GM10266 (cell line): ENCODE results near the gene BRD8.

Experiments used
- DNase-seq: peaks from one replicate; pipeline ENCODE4 v3.0.0; 2012; ENCODE audit errors: extremely low spot score
- CTCF ChIP-seq: IDR thresholded peaks from 2 replicates; pipeline ENCODE4 v1.5.1; 2012; ENCODE audit warnings: mild to moderate bottlenecking, low read depth; ENCODE audit not compliant: control insufficient read depth, insufficient read depth; ENCODE audit errors: missing control alignments

Gene BRD8, protein sequence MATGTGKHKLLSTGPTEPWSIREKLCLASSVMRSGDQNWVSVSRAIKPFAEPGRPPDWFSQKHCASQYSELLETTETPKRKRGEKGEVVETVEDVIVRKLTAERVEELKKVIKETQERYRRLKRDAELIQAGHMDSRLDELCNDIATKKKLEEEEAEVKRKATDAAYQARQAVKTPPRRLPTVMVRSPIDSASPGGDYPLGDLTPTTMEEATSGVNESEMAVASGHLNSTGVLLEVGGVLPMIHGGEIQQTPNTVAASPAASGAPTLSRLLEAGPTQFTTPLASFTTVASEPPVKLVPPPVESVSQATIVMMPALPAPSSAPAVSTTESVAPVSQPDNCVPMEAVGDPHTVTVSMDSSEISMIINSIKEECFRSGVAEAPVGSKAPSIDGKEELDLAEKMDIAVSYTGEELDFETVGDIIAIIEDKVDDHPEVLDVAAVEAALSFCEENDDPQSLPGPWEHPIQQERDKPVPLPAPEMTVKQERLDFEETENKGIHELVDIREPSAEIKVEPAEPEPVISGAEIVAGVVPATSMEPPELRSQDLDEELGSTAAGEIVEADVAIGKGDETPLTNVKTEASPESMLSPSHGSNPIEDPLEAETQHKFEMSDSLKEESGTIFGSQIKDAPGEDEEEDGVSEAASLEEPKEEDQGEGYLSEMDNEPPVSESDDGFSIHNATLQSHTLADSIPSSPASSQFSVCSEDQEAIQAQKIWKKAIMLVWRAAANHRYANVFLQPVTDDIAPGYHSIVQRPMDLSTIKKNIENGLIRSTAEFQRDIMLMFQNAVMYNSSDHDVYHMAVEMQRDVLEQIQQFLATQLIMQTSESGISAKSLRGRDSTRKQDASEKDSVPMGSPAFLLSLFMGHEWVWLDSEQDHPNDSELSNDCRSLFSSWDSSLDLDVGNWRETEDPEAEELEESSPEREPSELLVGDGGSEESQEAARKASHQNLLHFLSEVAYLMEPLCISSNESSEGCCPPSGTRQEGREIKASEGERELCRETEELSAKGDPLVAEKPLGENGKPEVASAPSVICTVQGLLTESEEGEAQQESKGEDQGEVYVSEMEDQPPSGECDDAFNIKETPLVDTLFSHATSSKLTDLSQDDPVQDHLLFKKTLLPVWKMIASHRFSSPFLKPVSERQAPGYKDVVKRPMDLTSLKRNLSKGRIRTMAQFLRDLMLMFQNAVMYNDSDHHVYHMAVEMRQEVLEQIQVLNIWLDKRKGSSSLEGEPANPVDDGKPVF

DNA sequence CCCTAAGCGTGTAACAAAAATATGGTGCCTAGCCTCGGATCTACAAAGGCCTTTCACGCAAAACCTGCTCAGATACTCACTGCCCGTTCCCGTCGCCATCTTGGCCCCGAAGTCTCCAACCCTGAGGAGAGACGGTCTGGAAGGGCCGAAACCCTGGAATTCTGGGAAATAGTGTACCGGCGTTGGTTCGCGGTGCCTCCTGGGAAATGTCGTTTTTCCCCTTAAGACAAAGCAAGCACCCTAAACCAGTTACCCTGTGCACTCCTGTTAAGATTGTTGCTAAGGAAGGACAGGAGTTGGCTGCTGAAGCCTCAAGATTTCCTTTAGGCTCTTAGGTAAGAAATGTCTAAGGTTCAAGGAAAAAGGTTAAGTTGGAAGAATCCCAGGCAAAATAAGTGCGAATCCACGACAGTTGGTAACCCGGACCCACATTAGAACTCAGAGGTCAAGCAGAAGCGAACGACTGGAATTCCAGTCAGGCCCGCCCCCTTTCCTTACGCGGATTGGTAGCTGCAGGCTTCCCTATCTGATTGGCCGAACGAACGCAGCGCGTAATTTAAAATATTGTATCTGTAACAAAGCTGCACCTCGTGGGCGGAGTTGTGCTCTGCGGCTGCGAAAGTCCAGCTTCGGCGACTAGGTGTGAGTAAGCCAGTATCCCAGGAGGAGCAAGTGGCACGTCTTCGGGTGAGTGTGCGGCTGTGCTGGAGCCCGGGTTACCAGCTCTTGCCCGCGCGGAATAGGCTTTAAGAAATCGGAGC is at the start of gene BRD8, which contains the start of gene KIF20A:
BRD8 (minus strand) TSS at position 115 of the 761 bp plus-strand sequence; CDS start at position 99, 16 bp downstream.
KIF20A (plus strand) TSS at position 597 of the 761 bp plus-strand sequence. CDS start 569 bp downstream, outside the sequence.
- TF ChIP-seq CTCF: no peak
- DNase-seq: peak; percentile 89

DNA sequence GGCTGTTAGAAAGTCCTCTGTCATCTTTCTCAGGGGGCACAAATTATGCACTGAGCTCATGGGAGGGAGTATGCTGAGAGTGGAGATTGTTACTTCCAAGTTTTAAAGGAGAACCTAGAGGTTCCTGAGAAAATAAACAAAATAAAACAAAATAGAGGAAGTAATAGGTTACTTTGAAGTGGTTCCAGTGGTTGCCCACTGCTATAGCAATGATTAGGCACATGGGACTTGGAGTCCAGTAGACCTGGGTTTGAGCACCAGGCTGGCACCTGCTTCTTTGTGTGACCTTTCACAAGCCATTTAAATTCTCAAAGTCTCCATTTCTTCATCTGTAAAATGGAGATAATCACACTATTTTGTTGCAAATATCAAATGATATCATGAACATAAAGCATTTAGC is 48.5 kb upstream of the BRD8 start:
- DNase-seq: no peak
- no peak for TF ChIP-seq CTCF

DNA sequence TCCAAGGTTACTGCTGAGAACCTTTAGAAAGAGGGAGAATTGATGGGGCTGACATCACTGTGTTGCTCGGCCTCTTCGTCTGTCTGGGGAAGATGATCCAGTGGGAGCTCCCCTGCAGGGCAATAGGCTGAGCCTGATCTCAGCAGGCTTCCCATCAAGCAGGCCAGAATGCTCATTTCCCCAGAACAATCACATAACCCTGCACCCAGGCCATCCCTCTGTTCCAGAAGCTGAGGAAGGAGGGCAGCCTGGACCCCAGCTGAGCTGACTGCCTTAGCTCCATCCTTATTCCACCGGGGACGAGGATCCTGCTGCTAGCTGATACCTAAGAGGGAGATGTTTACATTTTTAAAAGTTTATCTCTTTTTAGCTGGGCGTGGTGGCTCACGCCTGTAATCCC is 46.3 kb upstream of the BRD8 start:
- TF ChIP-seq CTCF: no peak
- no peak for DNase-seq

DNA sequence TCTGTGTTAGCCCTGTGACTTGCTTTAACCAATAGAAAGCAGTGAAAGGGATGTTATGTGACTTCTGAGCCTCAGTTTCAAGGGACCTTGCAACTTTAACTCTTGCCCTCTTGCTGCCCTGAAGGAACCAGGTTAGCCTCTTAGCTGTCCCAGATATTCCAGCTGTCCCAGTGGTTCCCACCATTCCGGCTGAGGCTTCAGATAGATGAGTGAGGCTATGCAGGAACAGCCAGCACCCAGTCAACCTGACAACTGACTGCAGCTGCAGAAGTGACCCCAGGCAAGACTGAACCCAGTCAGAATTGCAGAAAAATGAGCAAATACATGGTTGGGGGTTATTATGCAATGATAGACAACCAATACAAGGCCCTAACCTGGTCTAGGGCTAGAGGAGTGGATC is 45.1 kb upstream of the BRD8 start:
- no peak for TF ChIP-seq CTCF
- no peak for DNase-seq

GRCh38 chr5:138216799-138217198 is 38.4 kb upstream of the BRD8 start:
- DNase-seq: no peak
- no peak for TF ChIP-seq CTCF
